Left ventricle myocardium superior (tissue), 1 donor: Measurements from ENCODE around the gene COL26A1. TPM values are rescaled to one million over a fixed set of nuclear protein-coding genes. Genes with fewer than 3 reads are reported as not detected.

Experiments used
- ATAC-seq: fragments of 200-7000 bp; cut with Tn5 transposase; one replicate; pipeline ENCODE4 v1.9.1; 2020; ENCODE audit warnings: mild to moderate bottlenecking, moderate library complexity
- DNase-seq: peaks from one replicate; pipeline ENCODE4 v3.0.0-alpha.2; 2020
- intact Hi-C: fragments of 100-400 bp; cut with micrococcal nuclease; formaldehyde crosslinking; loops from one replicate; pipeline ENCODE4 v1.11.0; 2022
- total RNA-seq: library from RNA; stranded (reverse); fragmentation: NEBNext Ultra II Directional; extraction: Animal tissue kit (Norgen Biotek cat#: 25700); gene quantifications from one replicate; pipeline ENCODE4 v1.2.1, GENCODE V29; 2021
- donor health status: DM: no; HTN: yes; CAD: no; lungs with severe emphysema.

The COL26A1 gene
- total RNA-seq, 1 donor from 2014 or later, result not detected

DNA sequence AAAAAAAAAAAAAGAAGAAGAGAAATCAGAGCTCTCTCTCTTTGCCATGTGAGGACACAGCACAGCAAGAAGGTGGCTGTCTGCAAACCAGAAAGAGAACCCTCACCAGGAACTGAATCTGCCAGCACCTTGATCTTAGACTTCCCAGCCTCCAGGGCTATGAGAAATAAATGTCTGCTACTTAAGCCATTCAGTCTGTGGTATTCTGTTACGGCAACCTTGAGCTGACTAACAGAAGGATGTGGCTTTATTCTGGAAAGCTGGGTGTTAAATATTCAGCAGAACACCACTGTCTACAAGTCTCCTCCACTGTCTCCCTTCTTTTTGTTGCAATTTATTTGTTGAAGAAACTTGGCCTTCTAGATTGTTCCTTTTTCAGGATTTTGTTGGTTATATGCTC is 5.0 kb downstream of the COL26A1 start:
- ATAC-seq (no peak), DNase-seq (no peak)
- intact Hi-C loops, result no loop called here

DNA sequence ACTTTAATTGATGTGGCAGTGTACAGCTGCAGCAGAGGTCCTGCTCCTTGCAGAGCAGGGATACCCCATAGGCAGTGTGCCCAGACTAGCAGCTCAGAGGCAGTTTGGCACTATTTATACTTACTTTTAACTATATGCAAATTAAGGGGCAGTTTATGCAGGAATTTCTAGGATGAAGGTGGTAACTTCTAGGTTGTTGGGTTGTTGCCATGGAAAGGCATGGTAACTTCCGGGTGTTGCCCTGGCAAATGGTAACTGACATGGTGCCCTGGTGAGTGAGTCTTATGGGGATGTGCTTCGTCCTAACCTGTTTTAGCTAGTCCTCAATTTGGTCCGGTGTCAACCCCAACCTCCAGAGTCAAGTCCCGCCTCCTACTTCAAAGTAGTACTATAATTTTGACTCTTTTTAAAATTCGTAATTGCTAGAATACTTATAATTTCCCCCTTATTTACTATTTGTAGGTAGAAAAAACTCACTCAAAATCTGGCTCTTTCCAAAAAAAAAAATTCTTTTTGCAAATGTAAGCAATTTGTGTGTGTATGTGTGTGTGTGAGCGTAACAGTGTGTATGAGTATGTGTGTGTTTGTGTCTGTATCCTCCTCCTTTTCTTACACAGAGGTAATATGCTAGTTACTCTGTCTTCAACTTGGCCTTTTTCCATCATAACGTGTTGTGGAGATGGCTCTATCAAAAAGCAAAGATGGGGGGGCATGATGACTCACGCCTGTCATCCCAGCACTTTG is 5.9 kb downstream of the COL26A1 start:
- DNase-seq, result no peak
- ATAC-seq, result no peak
- intact Hi-C loops, result no loop called here

DNA sequence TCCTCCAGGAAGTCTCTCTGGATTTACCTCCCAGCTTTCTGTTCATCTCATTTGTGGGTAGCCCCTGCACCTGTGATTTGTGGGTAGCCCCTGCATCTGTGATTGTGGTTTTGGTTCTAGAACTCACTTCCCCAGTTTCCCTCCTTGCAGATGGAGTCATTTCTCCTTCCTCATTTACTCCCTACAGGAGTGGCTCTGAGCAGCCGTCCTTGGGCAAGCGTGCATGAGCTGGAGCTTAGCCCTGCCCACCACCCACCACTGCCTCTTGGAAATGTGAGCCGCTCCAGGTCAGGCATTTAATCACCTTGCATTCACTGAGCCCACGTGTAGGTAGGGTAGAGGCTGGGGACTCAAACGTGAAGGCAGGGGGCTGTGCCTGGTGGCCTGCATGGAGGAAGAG is 8.2 kb downstream of the COL26A1 start:
- DNase-seq (no peak), ATAC-seq (no peak)
- intact Hi-C loops, result no loop called here

DNA sequence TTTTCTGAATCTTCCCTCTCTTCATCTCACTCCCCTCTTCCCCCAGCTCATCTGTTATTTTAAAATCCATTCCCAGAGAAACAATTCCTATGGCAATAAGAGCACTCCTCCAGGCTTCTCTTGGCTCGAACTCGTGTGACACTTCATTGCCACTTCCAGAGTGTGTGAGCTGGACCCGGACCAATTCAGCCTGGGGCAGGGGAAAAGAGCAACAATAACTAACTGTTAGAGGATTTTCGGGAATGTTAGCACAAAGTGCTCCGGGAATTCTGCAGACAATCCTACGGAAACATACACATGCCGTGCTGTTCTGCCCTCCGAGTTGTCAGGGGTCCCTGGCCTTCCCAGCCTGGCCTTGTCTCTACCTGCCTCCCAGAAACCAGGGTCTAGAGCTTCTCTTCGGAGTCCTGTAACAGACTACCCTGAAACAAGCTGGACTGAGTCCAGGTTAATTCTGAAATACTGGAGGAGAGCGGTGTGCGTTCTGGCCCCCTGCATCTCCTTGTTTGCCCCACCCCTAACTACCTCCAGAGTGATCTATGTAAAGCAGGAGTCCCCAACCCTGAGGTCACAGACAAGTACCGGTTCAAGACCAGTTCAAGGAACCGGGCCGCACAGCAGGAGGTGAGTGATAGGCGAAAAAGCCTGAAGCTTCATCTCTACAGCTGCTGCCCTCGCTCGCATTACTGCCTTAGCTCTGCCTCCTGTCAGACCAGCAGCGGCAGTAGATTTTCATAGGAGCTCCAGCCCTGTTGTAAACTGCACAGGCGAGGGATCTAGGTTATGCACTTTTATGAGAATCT is 11.3 kb downstream of the COL26A1 start:
- intact Hi-C loops, result no loop called here
- ATAC-seq, result no peak
- DNase-seq, result no peak

DNA sequence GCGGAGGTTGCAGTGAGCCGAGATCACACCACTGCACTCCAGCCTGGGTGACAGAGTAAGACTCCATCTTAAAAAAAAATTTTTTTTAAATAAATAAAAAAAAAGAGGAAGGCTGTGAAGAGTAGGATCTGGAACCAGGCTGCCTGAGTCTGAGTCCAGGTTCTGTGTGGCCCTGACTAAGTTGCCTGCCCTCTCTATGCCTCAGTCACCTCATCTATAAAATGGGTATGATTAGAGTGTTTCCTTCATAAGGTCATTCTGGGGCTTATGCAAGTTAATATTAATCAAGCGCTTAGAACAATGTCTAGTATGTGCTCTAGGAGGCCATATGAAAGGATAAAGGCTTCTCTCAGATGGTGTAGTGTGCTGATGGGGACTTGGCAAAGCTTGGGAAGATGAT is 12.3 kb downstream of the COL26A1 start:
- DNase-seq, result no peak
- ATAC-seq, result no peak
- intact Hi-C loops, result no loop called here

DNA sequence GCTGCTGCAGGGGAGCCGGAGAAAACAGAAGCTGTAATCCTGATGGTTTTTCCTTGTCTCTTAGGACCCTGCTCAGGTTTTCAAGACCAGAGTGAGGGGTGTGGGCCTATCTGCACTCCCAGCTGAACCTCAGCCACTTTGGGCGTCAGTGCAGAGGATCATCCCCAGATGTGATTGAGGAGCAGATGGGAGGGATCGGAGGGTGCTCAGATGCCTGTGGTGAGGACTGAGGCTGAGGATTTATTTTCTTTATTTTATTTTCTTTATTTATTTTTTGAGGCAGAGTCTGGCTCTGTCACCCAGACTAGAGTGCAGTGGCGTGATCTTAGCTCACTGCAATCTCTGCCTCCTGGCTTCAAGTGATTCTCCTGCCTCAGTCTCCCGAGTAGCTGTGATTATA is 13.9 kb downstream of the COL26A1 start:
- ATAC-seq (no peak), DNase-seq (no peak)
- intact Hi-C loops, result no loop called here

DNA sequence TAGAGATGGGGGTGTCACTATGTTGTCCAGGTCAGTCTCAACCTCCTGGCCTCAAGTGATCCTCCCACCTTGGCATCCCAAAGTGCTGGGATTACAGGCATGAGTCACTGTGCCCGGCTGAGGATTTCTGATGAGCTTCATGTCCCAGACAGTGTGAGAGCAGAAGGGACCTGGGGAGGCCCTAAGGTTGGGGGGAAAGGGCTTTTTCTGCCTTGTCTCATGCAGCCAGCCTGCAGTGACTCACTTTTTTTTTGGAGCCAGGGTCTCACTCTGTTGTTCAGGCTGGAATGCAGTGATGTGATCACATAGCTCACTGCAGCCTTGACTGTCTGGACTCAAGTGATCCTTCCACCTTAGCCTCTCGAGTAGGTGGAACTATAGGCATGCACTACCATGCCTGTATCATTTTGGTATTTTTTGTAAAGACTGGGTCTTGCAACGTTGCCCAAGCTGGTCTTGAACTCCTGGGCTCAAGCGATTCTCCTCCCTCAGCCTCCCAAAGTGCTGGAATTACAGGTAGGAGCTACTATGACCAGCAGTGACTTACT is 14.6 kb downstream of the COL26A1 start:
- ATAC-seq, result no peak
- no peak for DNase-seq
- intact Hi-C loops, result no loop called here

DNA sequence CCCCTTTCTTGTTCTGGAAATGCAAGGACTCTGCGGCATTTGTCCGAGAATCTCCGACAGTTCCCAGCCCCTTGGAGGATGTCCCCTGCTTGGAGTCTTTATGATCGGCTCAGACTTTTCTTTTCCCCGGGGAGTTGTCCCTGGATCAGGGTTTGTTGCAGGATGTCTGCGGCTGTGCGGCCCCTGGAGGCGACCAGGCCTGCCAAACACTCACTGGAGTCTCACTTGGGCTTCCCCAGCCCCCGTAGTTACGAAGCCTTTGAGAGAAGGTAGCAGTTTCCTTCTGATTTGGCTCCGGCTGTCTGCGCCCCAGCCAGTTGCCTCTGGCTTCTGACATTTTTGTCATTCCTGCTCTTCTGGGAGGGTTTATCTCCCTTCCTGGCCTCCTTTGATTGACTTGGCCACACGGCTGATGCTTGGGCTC is 16.1 kb downstream of the COL26A1 start:
- intact Hi-C loops, result no loop called here
- ATAC-seq, result peak; percentile 23
- DNase-seq, result peak; percentile 35

DNA sequence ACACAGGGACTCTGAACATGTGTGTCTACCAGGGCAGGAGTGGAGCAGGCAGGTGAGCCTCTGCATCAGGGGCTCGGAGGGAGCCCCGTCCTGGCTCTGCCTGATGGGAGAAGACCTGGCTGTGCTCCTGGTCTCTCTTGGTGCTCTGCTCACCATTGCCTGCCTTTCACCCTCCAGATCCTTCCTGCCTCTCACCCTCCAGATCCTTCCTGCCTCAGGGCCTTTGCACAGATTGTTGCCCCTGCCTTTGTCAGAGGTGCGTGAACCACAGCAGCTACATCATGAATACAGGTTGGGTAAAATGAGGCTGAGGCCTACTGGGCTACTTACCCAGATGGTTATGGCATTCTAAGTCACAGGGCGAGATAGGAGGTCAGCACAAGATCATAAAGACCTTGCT is 16.6 kb downstream of the COL26A1 start:
- ATAC-seq, result no peak
- DNase-seq, result no peak
- intact Hi-C loops, result no loop called here

DNA sequence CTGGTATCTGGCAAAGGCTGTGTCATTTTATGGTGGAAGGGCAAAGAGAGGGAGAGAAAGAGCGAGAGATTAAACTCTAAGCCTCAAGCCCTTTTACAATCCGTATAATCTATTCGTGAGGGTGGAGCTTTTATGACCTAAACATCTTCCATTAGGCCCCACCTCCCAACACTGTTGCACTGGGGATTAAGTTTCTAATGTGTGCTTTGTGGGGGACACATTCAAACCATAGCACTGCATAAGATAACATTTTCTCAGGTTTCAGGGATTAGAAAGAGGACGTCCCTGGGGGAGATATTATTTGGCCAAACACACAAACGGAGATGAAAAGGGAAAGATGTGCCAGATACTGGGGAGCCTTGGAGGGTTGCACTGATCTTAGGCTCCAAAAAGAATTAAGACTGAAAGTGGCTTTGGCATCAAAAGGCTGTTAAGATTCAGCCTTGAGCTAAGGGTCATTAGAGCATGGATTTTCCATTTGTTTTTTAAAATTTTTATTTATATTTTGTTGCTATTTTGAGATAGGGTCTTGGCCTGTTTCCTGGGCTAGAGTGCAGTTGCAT is 19.0 kb downstream of the COL26A1 start:
- ATAC-seq, result no peak
- intact Hi-C loops, result no loop called here
- no peak for DNase-seq

DNA sequence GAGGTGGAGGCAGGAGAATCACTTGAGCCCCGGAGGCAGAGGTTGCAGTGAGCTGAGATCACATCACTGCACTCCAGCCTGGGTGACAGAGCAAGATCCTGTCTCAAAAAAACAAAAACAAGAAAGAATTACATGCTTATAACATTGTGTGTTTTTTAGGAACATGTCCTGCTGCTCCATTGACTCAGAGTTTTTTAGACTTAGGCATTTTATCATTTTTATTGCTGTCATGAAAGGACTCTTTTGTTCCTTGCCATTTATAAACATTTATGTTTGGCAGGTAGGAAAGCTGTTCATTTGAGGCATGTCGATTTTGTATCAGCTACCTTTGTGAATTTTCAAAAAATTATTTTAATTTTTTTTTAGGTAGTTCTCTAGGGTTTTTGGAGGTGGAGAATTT is 20.3 kb downstream of the COL26A1 start:
- ATAC-seq (no peak), DNase-seq (no peak)
- intact Hi-C loops, result no loop called here

DNA sequence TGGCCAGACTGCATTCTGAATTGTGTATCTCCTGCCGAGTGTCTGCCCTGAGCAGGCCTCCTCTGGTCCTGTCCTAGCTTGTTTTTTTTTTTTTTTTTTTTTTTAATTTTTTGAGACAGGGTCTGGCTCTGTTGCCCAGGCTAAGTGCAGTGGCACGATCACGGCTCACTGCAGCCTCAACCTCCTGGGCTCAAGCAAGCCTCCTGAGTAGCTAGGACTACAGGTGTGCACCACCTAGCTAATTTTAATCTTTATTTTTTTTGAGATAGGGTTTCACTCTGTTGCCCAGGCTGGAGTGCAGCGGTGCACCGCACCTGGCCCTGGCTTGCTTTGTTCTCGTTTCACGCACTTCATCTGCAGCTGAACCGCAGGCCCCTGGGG is 23.5 kb downstream of the COL26A1 start:
- intact Hi-C loops, result no loop called here

DNA sequence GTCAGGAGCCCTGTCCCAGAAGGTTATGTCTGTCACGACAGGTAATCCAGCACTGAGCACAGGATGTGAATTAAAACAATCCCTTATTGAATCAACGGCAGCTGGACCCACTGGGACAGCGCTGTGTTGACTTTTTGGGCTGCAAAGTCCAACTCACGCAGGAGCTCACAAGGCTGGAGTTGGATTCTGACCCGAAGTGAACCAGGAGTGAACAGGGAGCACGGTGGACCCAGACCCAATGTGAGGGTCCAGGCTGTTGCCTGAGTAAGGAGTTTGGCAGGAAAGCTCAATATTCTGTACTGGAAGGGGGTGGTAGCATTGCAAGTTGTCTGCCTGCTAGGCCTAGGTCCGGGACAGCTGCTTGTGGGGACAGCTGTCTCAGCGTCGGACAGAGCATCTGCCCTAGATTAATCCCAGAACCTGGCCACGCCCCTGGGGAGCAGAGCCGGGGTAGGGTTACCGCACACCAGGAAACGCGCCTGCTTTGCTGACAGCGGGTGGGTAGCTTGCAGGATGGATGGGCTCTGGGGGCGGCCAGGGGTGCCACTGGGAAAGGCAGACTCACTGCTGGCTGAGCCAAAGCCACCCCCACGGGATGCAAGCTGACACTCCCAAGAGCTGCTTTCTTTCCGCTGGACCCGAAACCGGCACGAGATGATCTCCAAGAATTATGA is 24.0 kb downstream of the COL26A1 start:
- intact Hi-C loops, result no loop called here
- DNase-seq (peak; percentile 36), ATAC-seq (peak; percentile 35)

More for the DNA sequence above, 23.5 kb downstream of the COL26A1 start:
- DNase-seq (no peak), ATAC-seq (no peak)

DNA sequence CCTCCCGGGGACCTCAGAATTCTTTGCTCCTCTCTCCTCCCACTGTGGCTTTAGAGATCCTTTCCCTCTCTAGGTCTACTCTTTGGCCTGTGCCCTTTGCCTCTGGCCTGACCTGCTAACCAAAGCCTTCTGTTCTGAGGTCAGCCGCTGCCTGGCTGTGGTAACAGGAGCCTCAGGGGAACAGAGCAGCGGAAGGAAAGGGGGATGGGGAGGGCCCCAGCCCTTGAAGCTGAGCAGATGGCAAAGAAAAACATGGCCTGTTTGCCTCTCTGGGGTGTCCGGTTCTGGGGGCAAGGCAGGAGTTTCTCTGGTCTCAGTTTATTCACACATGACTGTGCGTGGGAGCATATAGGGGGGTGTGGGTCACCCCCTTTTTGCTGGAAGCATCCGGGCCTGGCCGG is 28.2 kb downstream of the COL26A1 start:
- intact Hi-C loops, result no loop called here
- peak; percentile 49 for DNase-seq
- ATAC-seq, result peak; percentile 74

DNA sequence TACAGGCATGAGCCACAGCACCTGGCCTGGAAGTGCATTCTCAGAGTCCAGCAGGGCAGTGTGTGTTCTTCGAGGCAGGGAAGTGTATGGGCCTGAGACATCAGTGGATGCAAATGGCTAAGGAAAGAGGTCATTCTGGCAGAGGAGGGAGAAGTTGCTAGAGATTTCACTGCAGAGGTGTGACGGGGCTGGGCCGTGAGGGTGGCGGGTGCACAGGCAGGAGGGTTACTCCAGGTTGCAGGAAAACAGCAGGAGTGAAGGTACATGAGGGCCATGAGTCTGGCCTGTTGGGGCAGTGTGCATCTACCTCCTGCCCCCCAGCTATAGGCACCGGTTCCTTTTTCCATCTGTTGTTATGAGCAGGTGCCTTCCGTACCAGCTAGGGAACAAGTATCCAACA is 29.3 kb downstream of the COL26A1 start:
- ATAC-seq (no peak), DNase-seq (no peak)
- intact Hi-C loops, result no loop called here

DNA sequence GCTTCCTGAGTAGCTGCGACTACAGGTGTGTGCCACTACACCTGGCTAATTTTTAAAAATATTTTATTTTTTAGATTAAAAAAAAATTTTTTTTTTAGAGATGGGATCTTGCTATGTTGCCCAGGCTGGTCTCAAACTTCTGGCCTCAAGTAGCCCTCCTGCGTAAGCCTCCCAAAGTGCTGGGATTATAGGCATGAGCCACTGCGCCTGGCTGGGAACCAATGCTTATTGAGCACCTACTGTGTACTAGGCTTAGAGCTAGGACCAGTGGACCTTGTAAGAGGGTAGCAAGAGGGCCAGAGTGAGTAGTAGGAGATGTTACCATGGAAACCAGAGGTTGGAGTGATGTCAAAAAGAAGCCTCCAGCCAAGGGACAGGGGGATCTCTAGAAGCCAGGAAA is 31.2 kb downstream of the COL26A1 start:
- intact Hi-C loops, result no loop called here
- DNase-seq (no peak), ATAC-seq (no peak)

DNA sequence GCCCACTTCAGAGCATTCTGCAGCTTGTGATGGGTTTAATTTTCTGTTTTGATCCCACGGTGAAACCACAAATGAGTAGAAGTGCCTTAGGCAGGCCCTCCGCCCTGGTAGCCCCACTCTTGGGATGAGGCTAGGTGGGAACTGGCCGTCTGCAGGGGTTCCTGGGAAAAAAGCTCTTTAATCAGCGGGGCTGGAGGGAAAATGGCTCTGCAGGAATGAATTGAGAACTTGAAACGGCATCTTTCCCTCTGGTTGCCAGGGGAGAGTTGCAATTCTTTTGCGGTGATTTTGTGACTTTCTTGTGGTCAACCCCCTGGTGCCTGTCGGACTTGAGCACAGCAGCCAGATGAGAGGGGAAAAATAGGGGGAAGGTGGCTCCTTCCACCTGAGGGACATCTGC is 32.7 kb downstream of the COL26A1 start:
- intact Hi-C loops, result no loop called here
- DNase-seq (no peak), ATAC-seq (no peak)

DNA sequence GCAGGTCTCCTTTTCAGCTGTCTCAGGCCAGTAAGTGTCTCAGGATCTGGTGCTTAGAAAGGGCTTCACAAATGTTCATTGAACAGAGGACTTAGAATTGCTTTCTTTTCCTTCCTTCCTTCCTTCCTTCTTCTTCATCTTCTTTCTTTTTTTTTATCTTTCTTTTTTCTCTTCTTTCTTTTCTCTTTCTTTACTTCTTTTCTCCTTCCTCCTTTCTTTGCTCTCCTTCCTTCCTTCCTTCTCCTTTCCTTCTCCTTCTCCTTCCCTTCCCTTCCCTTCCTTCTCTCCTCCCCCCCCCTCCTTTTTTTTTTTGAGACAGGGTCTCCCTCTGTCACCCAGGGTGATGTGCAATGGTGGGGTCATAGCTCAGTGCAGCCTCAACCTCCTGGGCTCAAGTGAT is 34.6 kb downstream of the COL26A1 start:
- intact Hi-C loops, result no loop called here
- ATAC-seq, result no peak
- no peak for DNase-seq

DNA sequence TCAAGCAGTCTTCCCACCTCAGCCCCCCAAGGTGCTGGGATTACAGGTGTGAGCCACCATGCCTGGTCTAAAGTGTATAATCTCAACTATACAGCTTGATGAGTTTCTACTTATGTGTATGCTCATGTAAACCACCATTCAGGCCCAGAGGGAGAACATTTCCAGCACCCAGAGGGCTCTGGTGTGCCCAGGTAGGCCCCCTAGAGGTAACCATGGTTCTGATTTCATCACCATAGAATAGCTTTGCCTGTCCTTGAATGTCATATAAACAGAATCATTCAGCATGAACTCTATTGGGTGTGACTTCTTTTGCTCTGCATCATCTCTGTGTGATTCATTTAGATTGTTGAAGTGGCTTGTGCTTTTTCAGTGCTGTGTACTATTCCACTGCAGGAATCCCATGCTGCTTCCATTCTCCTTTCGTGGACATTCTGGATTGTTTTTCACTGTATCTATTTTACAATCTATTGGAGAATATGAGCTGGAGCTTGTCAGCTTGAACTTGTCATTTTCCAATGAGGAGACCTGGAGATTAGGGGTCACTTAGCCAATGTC is 35.2 kb downstream of the COL26A1 start:
- DNase-seq (no peak), ATAC-seq (no peak)
- intact Hi-C loops, result no loop called here
